Spleen (tissue), 7 donors: ENCODE data around the gene OR51B4.

Experiments used
- CTCF ChIP-seq, 11 experiments: fragments of 200-600 bp in 7 of 11; fragments of 450-650 bp in 4 of 11; sonication (generic) in 4 of 11; IDR thresholded peaks in 8 of 11; conservative IDR thresholded peaks in 3 of 11; 1 replicate in 7 of 11; 2 replicates in 4 of 11; pipeline versions ENCODE4 v1.4.0 to v1.8.0; 2016 to 2021; ENCODE audit warnings: antibody characterized with exemption in 11 of 11, inconsistent platforms in 4 of 11, mild to moderate bottlenecking in 1 of 11
- POLR2A ChIP-seq, 3 donors: fragments of 450-650 bp; IDR thresholded peaks; one replicate each; pipeline ENCODE4 v1.5.1; 2017; ENCODE audit warnings: antibody characterized with exemption in 3 of 3, mild to moderate bottlenecking in 1 of 3
- donor health status: DM: no; HTN: no; CAD: no; lungs with moderate emphysema.
- donor health status: DM: no; HTN: no; CAD: no.
- donor health status: DM: no; HTN: no; CAD: no.

GRCh38 chr11:5336331-5336730, 34.6 kb upstream of the OR51B4 start:
- TF ChIP-seq CTCF (IDR thresholded peaks at IDR 0.05 in 8 of 11, conservative IDR thresholded peaks at IDR 0.05 in 3 of 11) (no peak), POLR2A (IDR thresholded peaks at IDR 0.05) (no peak)
